ENCODE results near the gene GAREM2. TPM values are rescaled to one million over a fixed set of nuclear protein-coding genes. Genes with fewer than 3 reads are reported as not detected.
"Not testable (repeated sequence)": the region's sequence is repeated elsewhere in the genome, so short reads cannot be mapped to it uniquely, and the experiment has no call there.

Gene GAREM2
- total RNA-seq, 4 donors from 2014 or later, result 1.8 to 5.5 (median 3.3) TPM

DNA sequence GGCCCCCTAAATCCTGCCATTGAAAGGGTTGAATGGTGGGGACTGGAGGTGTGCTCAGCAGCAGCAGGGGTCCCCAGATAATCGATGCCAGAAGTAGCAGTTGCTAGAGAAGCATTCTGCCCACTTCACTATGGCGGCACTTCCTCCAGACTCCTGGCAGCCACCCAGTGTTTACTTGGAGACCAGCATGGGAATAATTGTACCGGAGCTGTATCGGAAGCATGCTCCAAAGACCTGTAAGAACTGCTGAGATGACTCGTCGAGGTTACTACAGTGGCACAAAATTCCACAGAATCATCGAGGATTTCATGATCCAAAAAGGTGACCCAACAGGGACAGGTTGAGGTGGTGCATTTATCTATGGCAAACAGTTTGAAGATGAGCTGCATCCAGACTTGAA lies 11.0 kb upstream of the GAREM2 start:
- WGBS, 2 donors (ENCODE audit: low coverage in 1 of 2), result no CpG with 5 or more reads among the region's 7 CpGs
- no peak overlapping the region for H3K4me3 ChIP-seq
- H3K4me1 ChIP-seq, result no peaks in the 10 kb centered on the region
- no peak overlapping the region for H3K27ac ChIP-seq
- TF ChIP-seq, protein P1, sequence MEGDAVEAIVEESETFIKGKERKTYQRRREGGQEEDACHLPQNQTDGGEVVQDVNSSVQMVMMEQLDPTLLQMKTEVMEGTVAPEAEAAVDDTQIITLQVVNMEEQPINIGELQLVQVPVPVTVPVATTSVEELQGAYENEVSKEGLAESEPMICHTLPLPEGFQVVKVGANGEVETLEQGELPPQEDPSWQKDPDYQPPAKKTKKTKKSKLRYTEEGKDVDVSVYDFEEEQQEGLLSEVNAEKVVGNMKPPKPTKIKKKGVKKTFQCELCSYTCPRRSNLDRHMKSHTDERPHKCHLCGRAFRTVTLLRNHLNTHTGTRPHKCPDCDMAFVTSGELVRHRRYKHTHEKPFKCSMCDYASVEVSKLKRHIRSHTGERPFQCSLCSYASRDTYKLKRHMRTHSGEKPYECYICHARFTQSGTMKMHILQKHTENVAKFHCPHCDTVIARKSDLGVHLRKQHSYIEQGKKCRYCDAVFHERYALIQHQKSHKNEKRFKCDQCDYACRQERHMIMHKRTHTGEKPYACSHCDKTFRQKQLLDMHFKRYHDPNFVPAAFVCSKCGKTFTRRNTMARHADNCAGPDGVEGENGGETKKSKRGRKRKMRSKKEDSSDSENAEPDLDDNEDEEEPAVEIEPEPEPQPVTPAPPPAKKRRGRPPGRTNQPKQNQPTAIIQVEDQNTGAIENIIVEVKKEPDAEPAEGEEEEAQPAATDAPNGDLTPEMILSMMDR (IDR thresholded peaks at IDR 0.05), result no peak
- no peak for TF ChIP-seq POLR2A (IDR thresholded peaks at IDR 0.05)
- TF ChIP-seq EP300 (IDR thresholded peaks at IDR 0.05), result no peak
- no peak for TF ChIP-seq POLR2AphosphoS5 (IDR thresholded peaks at IDR 0.05)
- no peaks in the 10 kb centered on the region for H3K27me3 ChIP-seq
- H3K36me3 ChIP-seq, result no peaks in the 10 kb centered on the region
- no peaks in the 10 kb centered on the region for H3K9me3 ChIP-seq
- no peak for ATAC-seq

DNA sequence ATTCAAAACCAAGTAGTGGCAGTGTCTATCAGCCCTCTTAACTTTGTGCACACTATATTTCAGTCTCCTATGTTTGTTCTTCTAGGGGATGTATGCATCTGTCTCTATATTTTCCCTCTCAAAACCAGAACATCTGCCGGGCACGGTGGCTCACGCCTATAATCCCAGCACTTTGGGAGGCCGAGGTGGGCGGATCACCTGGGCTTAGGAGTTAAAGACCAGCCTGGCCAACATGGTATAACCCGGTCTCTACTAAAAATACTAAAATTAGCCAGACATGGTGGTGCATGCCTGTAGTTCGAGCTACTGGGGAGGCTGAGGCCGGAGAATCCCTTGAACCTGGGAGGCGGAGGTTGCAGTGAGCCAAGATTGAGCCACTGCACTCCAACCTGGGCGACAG lies 9.9 kb upstream of the GAREM2 start:
- no peaks in the 10 kb centered on the region for H3K4me1 ChIP-seq
- 83 to 90% methylated on average over 3 to 5 of the region's 10 CpGs for WGBS, 2 donors (ENCODE audit: low coverage in 1 of 2)
- H3K9me3 ChIP-seq, result no peaks in the 10 kb centered on the region
- no peak overlapping the region for H3K4me3 ChIP-seq
- TF ChIP-seq, protein P1 (IDR thresholded peaks at IDR 0.05), result no peak
- TF ChIP-seq EP300 (IDR thresholded peaks at IDR 0.05) (no peak), POLR2A (IDR thresholded peaks at IDR 0.05) (no peak), POLR2AphosphoS5 (IDR thresholded peaks at IDR 0.05) (no peak)
- ATAC-seq, result no peak
- no peak overlapping the region for H3K27ac ChIP-seq
- H3K36me3 ChIP-seq, result no peaks in the 10 kb centered on the region
- no peaks in the 10 kb centered on the region for H3K27me3 ChIP-seq

DNA sequence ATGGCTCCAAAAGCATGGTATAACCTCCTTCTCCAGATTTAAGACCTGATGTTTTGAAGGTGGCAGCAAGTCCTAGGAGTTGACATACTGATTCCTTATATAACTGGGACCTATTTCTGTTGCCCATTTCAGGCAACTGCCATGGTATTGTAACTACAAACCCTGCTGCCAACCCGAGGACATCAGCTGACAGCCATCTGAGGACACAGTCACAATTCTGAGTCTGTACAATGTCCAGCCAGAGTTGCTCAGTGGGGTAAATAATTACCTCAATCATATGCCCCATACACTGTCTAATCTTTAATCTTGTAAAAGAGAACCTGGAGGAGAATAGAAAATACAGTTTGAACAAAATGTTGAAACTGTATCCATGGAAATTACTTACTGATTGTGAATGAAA lies 8.7 kb upstream of the GAREM2 start:
- no peaks in the 10 kb centered on the region for H3K36me3 ChIP-seq
- H3K27me3 ChIP-seq, result no peaks in the 10 kb centered on the region
- ATAC-seq, result no peak
- H3K4me3 ChIP-seq, result no peak overlapping the region
- TF ChIP-seq POLR2A (IDR thresholded peaks at IDR 0.05), result no peak
- TF ChIP-seq, protein P1 (IDR thresholded peaks at IDR 0.05), result no peak
- TF ChIP-seq POLR2AphosphoS5 (IDR thresholded peaks at IDR 0.05), result no peak
- H3K9me3 ChIP-seq, result no peaks in the 10 kb centered on the region
- 44% methylated on average over 1 of the region's 1 CpG; no CpG with 5 or more reads in 1 of the 2 donors for WGBS, 2 donors (ENCODE audit: low coverage in 1 of 2)
- H3K4me1 ChIP-seq, result no peaks in the 10 kb centered on the region
- H3K27ac ChIP-seq, result no peak overlapping the region

DNA sequence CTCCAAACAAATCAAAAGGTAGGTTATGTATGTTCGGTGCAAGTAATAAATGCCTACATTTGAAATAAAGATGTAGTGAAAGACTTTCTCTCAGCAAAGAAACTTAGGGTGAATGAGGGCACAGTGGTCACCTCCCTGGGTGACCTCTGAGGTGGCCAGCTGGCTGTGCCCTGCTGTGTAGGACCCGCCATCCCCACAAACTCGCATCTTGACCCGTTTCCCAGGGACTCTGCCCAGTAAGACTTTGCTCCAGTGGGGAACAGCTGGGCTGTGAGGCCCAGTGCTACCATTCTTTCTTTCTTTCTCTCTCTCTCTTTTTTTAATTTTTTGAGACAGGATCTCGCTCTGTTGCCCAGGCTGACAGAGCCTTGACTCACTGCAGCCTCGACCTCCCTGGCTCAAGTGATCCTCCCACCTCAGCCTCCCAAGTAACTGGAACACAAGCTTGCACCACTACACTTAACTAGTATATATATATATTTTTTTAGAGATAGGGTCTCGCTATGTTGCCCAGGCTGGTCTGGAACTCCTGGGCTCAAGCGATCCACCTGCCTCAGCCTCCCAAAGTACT lies 8.2 kb upstream of the GAREM2 start:
- no peak for ATAC-seq
- TF ChIP-seq, protein P1 (IDR thresholded peaks at IDR 0.05), result no peak
- no peak for TF ChIP-seq POLR2A (IDR thresholded peaks at IDR 0.05)
- no peak for TF ChIP-seq POLR2AphosphoS5 (IDR thresholded peaks at IDR 0.05)
- no peak for TF ChIP-seq EP300 (IDR thresholded peaks at IDR 0.05)
- no peaks in the 10 kb centered on the region for H3K4me1 ChIP-seq
- H3K4me3 ChIP-seq, result no peak overlapping the region
- H3K27ac ChIP-seq, result no peak overlapping the region
- no peaks in the 10 kb centered on the region for H3K27me3 ChIP-seq
- 78 to 79% methylated on average over 4 to 8 of the region's 8 CpGs for WGBS, 2 donors (ENCODE audit: low coverage in 1 of 2)
- H3K9me3 ChIP-seq, result no peaks in the 10 kb centered on the region
- no peaks in the 10 kb centered on the region for H3K36me3 ChIP-seq

DNA sequence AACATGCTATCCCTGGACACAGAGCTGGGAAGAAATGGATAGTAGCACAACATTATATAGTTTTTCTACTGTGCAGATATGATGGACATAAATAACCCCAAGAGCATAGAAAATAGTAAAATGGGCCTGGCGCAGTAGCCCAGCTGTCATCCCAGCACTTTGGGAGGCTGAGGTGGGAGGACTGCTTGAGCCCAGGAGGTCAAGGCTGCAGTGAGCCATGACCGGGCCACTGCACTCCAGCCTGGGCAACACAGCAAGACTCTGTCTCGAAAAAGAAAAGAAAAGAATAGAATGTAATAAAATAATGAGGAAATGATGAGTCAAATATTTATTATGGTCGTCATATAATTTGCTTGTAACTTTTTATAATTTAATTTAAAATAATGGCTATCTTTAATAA lies 7.5 kb upstream of the GAREM2 start:
- WGBS, 2 donors (ENCODE audit: low coverage in 1 of 2), result 85 to 86% methylated on average over 2 to 4 of the region's 4 CpGs
- no peak for ATAC-seq
- Histone ChIP-seq H3K9me3 (no peaks in the 10 kb centered on the region), H3K27me3 (no peaks in the 10 kb centered on the region), H3K4me1 (no peaks in the 10 kb centered on the region), H3K27ac (no peak overlapping the region), H3K36me3 (no peaks in the 10 kb centered on the region), H3K4me3 (no peak overlapping the region)
- TF ChIP-seq POLR2AphosphoS5 (IDR thresholded peaks at IDR 0.05) (no peak), EP300 (IDR thresholded peaks at IDR 0.05) (no peak), POLR2A (IDR thresholded peaks at IDR 0.05) (no peak)
- TF ChIP-seq, protein P1 (IDR thresholded peaks at IDR 0.05), result no peak

DNA sequence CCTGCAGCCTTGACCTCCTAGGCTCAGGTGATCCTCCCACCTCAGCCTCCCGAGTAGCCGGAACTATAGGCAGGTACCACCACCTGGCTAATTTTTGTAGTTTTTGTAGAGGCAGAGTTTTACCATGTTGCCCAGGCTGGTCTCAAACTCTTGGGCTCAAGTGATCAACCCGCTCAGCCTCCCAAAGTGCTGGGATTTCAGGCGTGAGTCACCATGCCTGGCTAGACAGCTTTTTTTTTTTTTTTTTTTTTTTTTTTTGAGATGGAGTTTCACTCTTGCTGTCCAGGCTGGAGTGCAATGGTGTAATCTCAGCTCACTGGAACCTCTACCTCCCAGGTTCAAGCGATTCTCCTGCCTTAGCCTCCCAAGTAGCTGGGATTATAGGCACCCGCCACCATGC lies 6.3 kb upstream of the GAREM2 start:
- H3K9me3 ChIP-seq, H3K27ac ChIP-seq, H3K36me3 ChIP-seq, ATAC-seq, H3K27me3 ChIP-seq, H3K4me1 ChIP-seq, H3K4me3 ChIP-seq: not testable (repeated sequence)
- 84 to 85% methylated on average over 3 to 5 of the region's 6 CpGs for WGBS, 2 donors (ENCODE audit: low coverage in 1 of 2)
